A549 (cell line): Measurements from ENCODE around the gene DCTN3.

Experiments
- CHD2 ChIP-seq: fragments of 150-350 bp; IDR thresholded peaks from 2 replicates; pipeline ENCODE4 v1.6.1; 2014; ENCODE audit warnings: low read length; ENCODE audit not compliant: partially characterized antibody
- CTCF ChIP-seq: fragments of >200 bp; sonication (Bioruptor Twin); formaldehyde crosslinking; IDR thresholded peaks from 3 replicates; pipeline ENCODE4 v1.5.1; 2016
- EHMT2 ChIP-seq: fragments of 200-600 bp; sonication (generic); IDR thresholded peaks from 2 replicates; pipeline ENCODE4 v1.6.1; 2016; ENCODE audit warnings: antibody characterized with exemption, low read depth, mild to moderate bottlenecking, moderate library complexity
- EP300 ChIP-seq, 2 experiments: fragments of >200 bp; sonication (Bioruptor Twin); formaldehyde crosslinking; IDR thresholded peaks; 2 replicates in 1 of 2; 3 replicates in 1 of 2; pipeline ENCODE4 v1.6.1; 2016 to 2017
- HDAC2 ChIP-seq: fragments of 200-600 bp; sonication (generic); IDR thresholded peaks from 2 replicates; pipeline ENCODE4 v1.6.1; 2016
- JUN ChIP-seq, 2 experiments: fragments of >200 bp; sonication (Bioruptor Twin); formaldehyde crosslinking; IDR thresholded peaks; 2 replicates in 1 of 2; 3 replicates in 1 of 2; pipeline ENCODE4 v1.6.1; 2016 to 2017
- JUNB ChIP-seq: fragments of >200 bp; sonication (Bioruptor Twin); formaldehyde crosslinking; IDR thresholded peaks from 2 replicates; pipeline ENCODE4 v1.6.1; 2016
- NFE2L2 ChIP-seq: fragments of 150-350 bp; conservative IDR thresholded peaks from 2 replicates; pipeline ENCODE4 v1.6.1; 2014; ENCODE audit warnings: low read length
- PHF8 ChIP-seq: fragments of 200-600 bp; sonication (generic); IDR thresholded peaks from 2 replicates; pipeline ENCODE4 v1.6.1; 2016; ENCODE audit warnings: low read depth, mild to moderate bottlenecking, antibody characterized with exemption, moderate library complexity, borderline replicate concordance
- POLR2A ChIP-seq: IDR thresholded peaks from 2 replicates; pipeline ENCODE4 v1.6.1; 2012; ENCODE audit warnings: mild to moderate bottlenecking, low read length
- RAD21 ChIP-seq, 2 experiments: fragments of >200 bp in 1 of 2; sonication (Bioruptor Twin) in 1 of 2; formaldehyde crosslinking in 1 of 2; IDR thresholded peaks in 1 of 2; conservative IDR thresholded peaks in 1 of 2; 2 replicates in 1 of 2; 3 replicates in 1 of 2; pipeline ENCODE4 v1.6.1; 2012 to 2018; ENCODE audit warnings: inconsistent platforms in 1 of 2

GRCh38 chr9:34600908-34601307 is 19.4 kb downstream of the DCTN3 start:
- TF ChIP-seq CTCF (no peak), JUN (IDR thresholded peaks at IDR 0.05) (no peak), JUNB (no peak), NFE2L2 (no peak), RAD21 (conservative IDR thresholded peaks at IDR 0.05 in 1 of 2, IDR thresholded peaks at IDR 0.05 in 1 of 2) (no peak), POLR2A (no peak), PHF8 (no peak), EP300 (IDR thresholded peaks at IDR 0.05) (no peak), HDAC2 (no peak), EHMT2 (no peak), CHD2 (no peak)
